ENCODE data around the gene DNPH1.

Gene DNPH1, protein sequence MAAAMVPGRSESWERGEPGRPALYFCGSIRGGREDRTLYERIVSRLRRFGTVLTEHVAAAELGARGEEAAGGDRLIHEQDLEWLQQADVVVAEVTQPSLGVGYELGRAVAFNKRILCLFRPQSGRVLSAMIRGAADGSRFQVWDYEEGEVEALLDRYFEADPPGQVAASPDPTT

DNA sequence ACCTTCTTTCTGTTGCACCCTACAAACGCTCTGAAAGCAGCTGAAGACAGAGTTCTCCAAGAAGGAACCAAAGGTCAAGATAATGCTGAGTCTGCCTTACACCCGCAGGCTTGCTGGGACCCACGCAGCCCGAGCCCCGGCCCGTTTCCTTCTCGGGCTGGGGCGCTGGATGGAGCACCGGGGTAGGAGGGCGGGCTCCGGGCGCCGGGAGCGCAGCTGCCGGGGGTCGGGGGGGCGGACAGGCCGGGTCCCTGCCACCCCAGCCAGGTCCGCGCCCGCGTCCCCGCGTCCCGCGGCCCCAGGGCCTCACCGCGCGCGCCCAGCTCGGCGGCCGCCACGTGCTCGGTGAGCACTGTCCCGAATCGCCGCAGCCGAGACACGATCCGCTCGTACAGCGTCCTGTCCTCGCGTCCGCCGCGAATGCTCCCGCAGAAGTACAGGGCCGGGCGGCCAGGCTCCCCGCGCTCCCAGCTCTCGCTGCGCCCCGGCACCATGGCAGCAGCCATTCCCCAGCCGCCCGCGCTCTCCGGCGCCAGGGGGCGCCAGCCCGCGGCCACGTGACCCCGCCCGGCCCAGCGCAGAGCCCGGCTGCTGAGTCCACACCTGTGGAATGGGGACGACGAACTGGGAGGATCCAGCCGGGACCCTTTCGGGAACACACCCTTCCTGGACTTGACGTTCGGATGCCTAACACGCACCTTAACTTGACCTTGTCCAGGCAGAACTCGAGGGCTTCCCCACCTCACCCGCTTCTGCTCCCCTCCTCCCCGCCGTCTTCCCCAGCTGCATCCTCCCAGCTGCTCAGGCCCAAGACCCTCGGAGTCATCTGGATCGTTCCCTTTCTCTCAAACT, at the start of gene DNPH1:
Gene DNPH1, minus strand, starts transcription at position 531 of the 852 bp plus-strand sequence. Its CDS starts 25 bp downstream, at position 506.
- TF ChIP-seq RAD21 (IDR thresholded peaks at IDR 0.05; ENCODE audit: low read depth) (peak; percentile 38; the same call in 1 of the 2 replicates), FOXM1 (IDR thresholded peaks at IDR 0.05; ENCODE audit: borderline replicate concordance, low read depth) (no peak), REST (IDR thresholded peaks at IDR 0.05; ENCODE audit: low read depth) (no peak), EGR1 (IDR thresholded peaks at IDR 0.05) (peak; percentile 31; the same call in 1 of the 2 replicates), USF1 (IDR thresholded peaks at IDR 0.05) (peak; percentile 98), TAF1 (IDR thresholded peaks at IDR 0.05; ENCODE audit: low read depth) (peak; percentile 63; the same call in 1 of the 2 replicates), NFIC (IDR thresholded peaks at IDR 0.05) (no peak), ZBTB7A (IDR thresholded peaks at IDR 0.05; ENCODE audit: low read depth) (no peak), TCF12 (IDR thresholded peaks at IDR 0.05; ENCODE audit: low read depth) (peak; percentile 17; the same call in 1 of the 2 replicates), YY1 (IDR thresholded peaks at IDR 0.05; ENCODE audit: low read depth) (peak; percentile 87), EP300 (IDR thresholded peaks at IDR 0.05; ENCODE audit: borderline replicate concordance) (no peak)
- TF ChIP-seq, protein P1, sequence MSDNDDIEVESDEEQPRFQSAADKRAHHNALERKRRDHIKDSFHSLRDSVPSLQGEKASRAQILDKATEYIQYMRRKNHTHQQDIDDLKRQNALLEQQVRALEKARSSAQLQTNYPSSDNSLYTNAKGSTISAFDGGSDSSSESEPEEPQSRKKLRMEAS (IDR thresholded peaks at IDR 0.05) = peak; percentile 90

DNA sequence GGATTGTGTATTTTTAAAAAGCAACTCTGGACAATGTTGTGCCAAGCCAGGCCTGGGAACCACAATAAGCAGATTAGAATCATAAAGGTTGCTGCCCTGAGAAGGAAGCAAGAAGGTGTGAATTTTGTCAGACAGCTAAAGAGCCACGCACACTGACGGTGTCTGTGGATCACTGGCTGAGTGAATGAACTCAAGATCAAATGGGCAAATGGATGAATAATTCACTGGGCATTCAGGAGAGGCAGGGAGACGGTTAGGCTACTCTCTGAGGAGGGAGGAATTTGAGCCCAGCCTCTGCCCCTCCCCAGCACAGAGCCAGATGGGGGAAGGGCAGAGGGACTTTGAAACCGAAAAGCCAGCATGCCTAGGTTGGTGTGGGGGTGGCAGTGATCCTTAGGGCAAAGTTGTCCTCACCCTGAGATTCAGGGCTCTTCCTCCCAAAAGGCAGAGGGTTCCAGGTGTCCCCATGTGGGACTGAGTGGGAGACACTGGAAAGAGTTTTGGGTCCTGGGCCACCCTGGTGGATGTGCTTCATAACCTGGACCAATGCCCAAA, 49.3 kb upstream of the DNPH1 start:
- TF ChIP-seq EGR1 (IDR thresholded peaks at IDR 0.05) (no peak), TEAD4 (IDR thresholded peaks at IDR 0.05) (no peak), CEBPB (IDR thresholded peaks at IDR 0.05) (no peak), REST (IDR thresholded peaks at IDR 0.05; ENCODE audit: low read depth) (no peak), RAD21 (IDR thresholded peaks at IDR 0.05; ENCODE audit: low read depth) (no peak), CREB1 (IDR thresholded peaks at IDR 0.05; ENCODE audit: low read depth) (no peak), YY1 (IDR thresholded peaks at IDR 0.05; ENCODE audit: low read depth) (no peak), ZBTB7A (IDR thresholded peaks at IDR 0.05; ENCODE audit: low read depth) (no peak), TAF1 (IDR thresholded peaks at IDR 0.05; ENCODE audit: low read depth) (no peak), USF1 (IDR thresholded peaks at IDR 0.05) (no peak), TCF12 (IDR thresholded peaks at IDR 0.05; ENCODE audit: low read depth) (no peak), NFIC (IDR thresholded peaks at IDR 0.05) (no peak), EP300 (IDR thresholded peaks at IDR 0.05; ENCODE audit: borderline replicate concordance) (no peak), FOXM1 (IDR thresholded peaks at IDR 0.05; ENCODE audit: borderline replicate concordance, low read depth) (no peak)
- TF ChIP-seq, protein P1 (IDR thresholded peaks at IDR 0.05) = no peak

DNA sequence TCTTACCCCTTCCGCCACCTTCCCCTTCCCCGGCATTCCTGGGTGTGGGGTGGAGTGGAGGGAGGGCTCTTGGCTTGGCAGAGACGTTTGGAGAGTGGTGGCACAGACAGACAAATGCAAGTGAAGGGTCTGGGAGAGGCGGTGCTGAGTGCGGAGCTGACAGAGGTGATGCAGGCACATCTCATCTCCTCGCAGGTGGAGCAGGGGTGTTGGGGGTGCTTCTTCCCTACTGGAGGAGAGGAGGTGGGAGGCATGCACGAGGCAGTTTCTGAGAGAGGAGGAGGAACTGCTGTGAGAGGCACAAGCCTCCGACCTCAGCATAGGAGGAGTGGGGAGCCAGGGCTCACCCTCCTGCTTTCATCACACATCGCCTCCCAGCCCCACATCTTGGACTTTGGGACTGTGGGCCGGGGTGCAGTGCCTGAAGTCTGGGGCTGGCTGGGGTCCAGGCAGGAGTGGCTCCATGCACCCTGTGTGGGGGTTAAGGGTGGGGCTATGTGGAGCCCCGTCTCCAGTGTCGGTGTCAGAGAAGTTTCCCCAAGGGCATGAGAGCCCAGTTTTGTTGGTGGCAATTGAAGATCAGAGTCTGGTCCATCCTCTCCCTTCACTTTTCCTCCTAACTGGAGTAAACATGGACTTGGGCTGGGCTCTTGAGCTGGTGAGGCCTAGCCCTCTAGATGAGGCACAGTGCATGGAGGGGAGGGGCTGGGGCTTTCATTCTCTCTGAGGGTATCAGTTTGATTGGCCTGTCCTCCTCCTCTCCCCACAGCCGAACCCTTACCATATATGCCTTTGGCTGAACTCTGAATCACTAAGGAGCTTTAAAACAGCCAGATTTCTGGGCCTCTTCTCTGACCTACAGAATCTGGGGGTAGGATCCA, 48.6 kb upstream of the DNPH1 start:
- TF ChIP-seq ZBTB7A (IDR thresholded peaks at IDR 0.05; ENCODE audit: low read depth) = no peak
- no peak for TF ChIP-seq TAF1 (IDR thresholded peaks at IDR 0.05; ENCODE audit: low read depth)
- no peak for TF ChIP-seq EGR1 (IDR thresholded peaks at IDR 0.05)
- TF ChIP-seq EP300 (IDR thresholded peaks at IDR 0.05; ENCODE audit: borderline replicate concordance) = no peak
- no peak for TF ChIP-seq CREB1 (IDR thresholded peaks at IDR 0.05; ENCODE audit: low read depth)
- TF ChIP-seq NFIC (IDR thresholded peaks at IDR 0.05) = no peak
- no peak for TF ChIP-seq TCF12 (IDR thresholded peaks at IDR 0.05; ENCODE audit: low read depth)
- TF ChIP-seq, protein P1 (IDR thresholded peaks at IDR 0.05) = no peak
- no peak for TF ChIP-seq CEBPB (IDR thresholded peaks at IDR 0.05)
- TF ChIP-seq RAD21 (IDR thresholded peaks at IDR 0.05; ENCODE audit: low read depth) = no peak
- no peak for TF ChIP-seq REST (IDR thresholded peaks at IDR 0.05; ENCODE audit: low read depth)
- TF ChIP-seq FOXM1 (IDR thresholded peaks at IDR 0.05; ENCODE audit: borderline replicate concordance, low read depth) = no peak
- TF ChIP-seq TEAD4 (IDR thresholded peaks at IDR 0.05) = no peak
- no peak for TF ChIP-seq YY1 (IDR thresholded peaks at IDR 0.05; ENCODE audit: low read depth)
- TF ChIP-seq USF1 (IDR thresholded peaks at IDR 0.05) = no peak
